Measurements from ENCODE around the gene AGFG2.

DNA sequence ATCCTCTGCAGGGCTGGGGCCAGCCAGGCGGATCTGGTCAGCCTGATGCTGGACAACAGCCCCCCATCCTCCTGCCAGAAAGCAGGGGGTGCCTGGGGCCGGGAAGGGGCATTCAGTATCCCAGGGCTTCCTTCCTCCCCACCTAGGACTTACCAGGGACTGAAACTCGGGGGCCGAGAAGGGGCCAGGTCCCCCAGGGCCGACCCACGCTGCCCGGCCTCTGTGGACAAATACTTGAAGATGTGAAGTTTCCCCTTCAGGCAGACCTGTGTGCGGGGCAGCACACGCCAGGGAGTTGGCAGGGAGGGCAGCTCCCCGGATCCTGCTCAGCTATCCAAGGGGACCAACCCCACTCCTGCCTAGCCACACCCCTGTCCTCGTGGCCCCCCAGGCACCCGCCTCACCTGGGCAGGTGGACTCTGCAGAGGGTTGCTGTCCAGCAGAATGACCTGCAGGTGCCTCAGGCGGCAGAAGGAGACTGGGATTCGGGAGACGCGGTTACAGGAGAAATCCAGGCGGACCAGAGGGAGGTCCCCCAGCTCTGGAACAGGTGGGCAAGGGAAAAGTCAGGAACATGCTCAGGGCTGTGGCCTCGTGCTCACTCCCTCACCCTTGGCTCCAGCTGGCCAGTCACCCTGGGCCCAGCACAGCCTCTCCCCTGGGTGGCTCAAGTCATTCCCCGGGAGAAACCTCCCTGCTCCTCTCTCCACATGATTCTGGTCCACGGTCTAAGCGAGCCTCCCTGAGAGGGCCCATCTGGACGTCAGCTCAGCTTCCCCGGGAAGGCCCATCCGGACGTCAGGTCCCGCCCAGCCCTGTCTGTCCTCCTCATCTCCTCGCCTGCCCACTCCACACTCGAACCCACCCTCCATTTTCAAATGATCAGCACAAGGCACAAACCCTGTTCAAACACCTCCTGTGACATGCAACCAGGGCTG lies 39.5 kb downstream of the AGFG2 start:
- TF ChIP-seq POLR2A (IDR thresholded peaks at IDR 0.05) (no peak), POLR2AphosphoS5 (IDR thresholded peaks at IDR 0.05; ENCODE audit: insufficient read depth in 1 of 2, low read depth in 1 of 2) (no peak)
- TF ChIP-seq, protein P1, sequence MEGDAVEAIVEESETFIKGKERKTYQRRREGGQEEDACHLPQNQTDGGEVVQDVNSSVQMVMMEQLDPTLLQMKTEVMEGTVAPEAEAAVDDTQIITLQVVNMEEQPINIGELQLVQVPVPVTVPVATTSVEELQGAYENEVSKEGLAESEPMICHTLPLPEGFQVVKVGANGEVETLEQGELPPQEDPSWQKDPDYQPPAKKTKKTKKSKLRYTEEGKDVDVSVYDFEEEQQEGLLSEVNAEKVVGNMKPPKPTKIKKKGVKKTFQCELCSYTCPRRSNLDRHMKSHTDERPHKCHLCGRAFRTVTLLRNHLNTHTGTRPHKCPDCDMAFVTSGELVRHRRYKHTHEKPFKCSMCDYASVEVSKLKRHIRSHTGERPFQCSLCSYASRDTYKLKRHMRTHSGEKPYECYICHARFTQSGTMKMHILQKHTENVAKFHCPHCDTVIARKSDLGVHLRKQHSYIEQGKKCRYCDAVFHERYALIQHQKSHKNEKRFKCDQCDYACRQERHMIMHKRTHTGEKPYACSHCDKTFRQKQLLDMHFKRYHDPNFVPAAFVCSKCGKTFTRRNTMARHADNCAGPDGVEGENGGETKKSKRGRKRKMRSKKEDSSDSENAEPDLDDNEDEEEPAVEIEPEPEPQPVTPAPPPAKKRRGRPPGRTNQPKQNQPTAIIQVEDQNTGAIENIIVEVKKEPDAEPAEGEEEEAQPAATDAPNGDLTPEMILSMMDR (IDR thresholded peaks at IDR 0.05), result no peak
